ENCODE data around the gene CHMP1B. TPM values are rescaled to one million over a fixed set of nuclear protein-coding genes. Genes with fewer than 3 reads are reported as not detected.

Gene CHMP1B
- polyA plus RNA-seq, 1 experiment, result 21.2 TPM

GRCh38 chr18:11823545-11823944 lies 27.7 kb upstream of the CHMP1B start:
- Histone ChIP-seq H3K4me3 (ENCODE audit: low read depth, low read length) (no peak overlapping the region), H3K36me3 (ENCODE audit: control insufficient read depth, insufficient read depth, low read length) (no peaks in the 10 kb centered on the region), H3K27me3 (ENCODE audit: control insufficient read depth, insufficient read depth, low read length) (no peaks in the 10 kb centered on the region; the same call in 1 of the 2 replicates)
- TF ChIP-seq CTCF (IDR thresholded peaks at IDR 0.05; ENCODE audit: insufficient read depth, low read depth, low read length), result no peak
- ChIA-PET CTCF (no interaction called here), POLR2A (no interaction called here)
- no peak for DNase-seq (ENCODE audit: low read depth)

DNA sequence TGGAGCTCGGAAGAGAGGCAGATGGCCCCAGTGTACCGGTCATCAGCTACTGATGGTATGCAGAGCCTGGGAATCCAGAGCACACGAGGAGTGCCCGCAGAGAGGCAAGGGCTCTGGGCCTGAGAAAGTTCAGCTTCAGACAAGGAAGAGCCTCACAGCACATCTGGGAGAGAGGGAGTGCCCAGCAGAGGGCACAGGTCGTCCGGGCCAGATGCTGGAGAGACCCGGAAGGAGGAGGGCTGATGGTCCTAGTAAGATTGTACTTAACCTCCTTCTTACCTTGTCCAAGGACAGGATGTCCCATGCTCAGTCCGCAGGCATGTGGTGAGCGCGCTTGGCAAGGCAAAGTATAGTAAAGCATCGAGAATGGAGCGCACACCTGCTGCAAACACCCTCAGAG lies 24.4 kb upstream of the CHMP1B start:
- ChIA-PET CTCF (interaction anchor here (1.0 to 1.5 kb wide), 2 partner anchors 8 to 25 kb away, joined by 3 to 4 read pairs; no protein-coding TSS in a partner anchor), POLR2A (no interaction called here)
- no peak for TF ChIP-seq CTCF (IDR thresholded peaks at IDR 0.05; ENCODE audit: insufficient read depth, low read depth, low read length)
- Histone ChIP-seq H3K36me3 (ENCODE audit: control insufficient read depth, insufficient read depth, low read length) (no peaks in the 10 kb centered on the region), H3K4me3 (ENCODE audit: low read depth, low read length) (no peak overlapping the region), H3K27me3 (ENCODE audit: control insufficient read depth, insufficient read depth, low read length) (no peaks in the 10 kb centered on the region)
- DNase-seq (ENCODE audit: low read depth), result no peak

DNA sequence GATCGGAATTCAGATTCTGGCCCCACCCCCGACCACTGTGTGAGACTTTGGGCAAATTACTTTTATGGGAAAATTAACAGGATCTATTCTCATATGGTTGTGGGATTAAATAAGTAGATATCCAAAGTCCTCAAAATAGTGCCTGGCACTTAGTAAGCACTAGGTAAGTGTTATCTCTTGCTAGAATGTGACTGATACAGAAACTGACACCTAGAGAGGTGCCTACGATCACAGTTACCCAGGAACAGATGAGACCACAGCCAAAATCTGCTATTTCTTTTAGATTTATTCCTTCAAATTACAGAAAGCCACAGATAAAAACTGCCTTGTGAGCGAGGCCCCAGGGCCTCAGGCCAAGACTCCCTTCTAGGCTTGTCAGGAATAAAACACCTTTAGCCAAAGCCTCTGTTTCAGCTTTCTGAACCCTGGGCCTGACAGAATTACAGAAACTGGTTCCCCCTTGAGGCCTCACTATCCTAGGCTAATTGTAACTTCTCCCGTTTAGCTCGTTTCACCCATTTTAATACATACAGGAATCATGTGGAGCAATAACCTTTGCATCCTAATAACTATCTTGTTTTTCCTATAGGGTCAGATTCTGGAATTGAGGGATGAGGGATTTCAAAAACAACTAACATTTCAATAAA lies 22.3 kb upstream of the CHMP1B start:
- CTCF ChIA-PET, result no interaction called here

GRCh38 chr18:11830585-11830984 lies 20.6 kb upstream of the CHMP1B start:
- no peak for TF ChIP-seq CTCF (IDR thresholded peaks at IDR 0.05; ENCODE audit: insufficient read depth, low read depth, low read length)
- ChIA-PET POLR2A (no interaction called here), CTCF (interaction anchor here (0.6 to 1.5 kb wide), 2 partner anchors 18 to 152 kb away, joined by 3 to 6 read pairs; no protein-coding TSS in a partner anchor)
- Histone ChIP-seq H3K27me3 (ENCODE audit: control insufficient read depth, insufficient read depth, low read length) (no peaks in the 10 kb centered on the region), H3K36me3 (ENCODE audit: control insufficient read depth, insufficient read depth, low read length) (no peaks in the 10 kb centered on the region), H3K4me3 (ENCODE audit: low read depth, low read length) (no peak overlapping the region)
- no peak for DNase-seq (ENCODE audit: low read depth)

More for the DNA sequence above, 22.3 kb upstream of the CHMP1B start:
- H3K4me3 ChIP-seq (ENCODE audit: low read depth, low read length), result no peak overlapping the region
- no peaks in the 10 kb centered on the region for H3K27me3 ChIP-seq (ENCODE audit: control insufficient read depth, insufficient read depth, low read length)
- TF ChIP-seq CTCF (IDR thresholded peaks at IDR 0.05; ENCODE audit: insufficient read depth, low read depth, low read length), result no peak
- no peak for DNase-seq (ENCODE audit: low read depth)
- no peaks in the 10 kb centered on the region for H3K36me3 ChIP-seq (ENCODE audit: control insufficient read depth, insufficient read depth, low read length)
- POLR2A ChIA-PET, result no interaction called here

GRCh38 chr18:11831921-11832320 lies 19.3 kb upstream of the CHMP1B start:
- ChIA-PET POLR2A (no interaction called here), CTCF (interaction anchor here (1.0 to 1.5 kb wide), 3 partner anchors 8 to 17 kb away, joined by 3 to 6 read pairs (median 6); no protein-coding TSS in a partner anchor)
- TF ChIP-seq CTCF (IDR thresholded peaks at IDR 0.05; ENCODE audit: insufficient read depth, low read depth, low read length), result no peak
- Histone ChIP-seq H3K27me3 (ENCODE audit: control insufficient read depth, insufficient read depth, low read length) (no peaks in the 10 kb centered on the region), H3K4me3 (ENCODE audit: low read depth, low read length) (no peak overlapping the region), H3K36me3 (ENCODE audit: control insufficient read depth, insufficient read depth, low read length) (no peaks in the 10 kb centered on the region)
- DNase-seq (ENCODE audit: low read depth), result no peak

All from BJ (cell line).